Suppressor macrophage treated with lipopolysaccharide for 4 hours (primary cell): ENCODE results near the gene RNF213.
A peak's percentile ranks its signal among the peaks of the same experiment; 100 is the strongest.
"Not testable (repeated sequence)": the region's sequence is repeated elsewhere in the genome, so short reads cannot be mapped to it uniquely, and the experiment has no call there.

ENCODE experiments used
- DNase-seq: peaks from one replicate; pipeline ENCODE4 v3.0.0-alpha.2; 2020

The RNF213 gene

DNA sequence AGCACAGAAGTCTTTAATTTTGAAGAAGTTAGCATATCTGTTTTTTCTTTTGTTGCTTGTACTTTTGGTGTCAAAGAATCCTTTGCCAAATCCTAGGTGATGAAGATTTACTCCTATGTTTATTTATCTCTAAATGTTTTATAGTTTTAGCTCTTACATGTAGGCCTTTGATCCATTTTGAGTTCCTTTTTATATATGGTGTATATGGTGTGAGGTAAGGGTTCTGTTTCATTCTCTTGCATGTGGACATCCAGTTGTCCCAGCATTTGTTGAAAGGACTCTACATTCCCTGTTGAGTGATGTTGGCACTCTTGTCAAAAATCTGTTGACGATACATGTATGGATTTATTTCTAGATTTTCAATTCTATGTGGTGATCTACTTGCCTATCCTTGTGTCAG is 62.2 kb downstream of the RNF213 start:
- no peak for DNase-seq

DNA sequence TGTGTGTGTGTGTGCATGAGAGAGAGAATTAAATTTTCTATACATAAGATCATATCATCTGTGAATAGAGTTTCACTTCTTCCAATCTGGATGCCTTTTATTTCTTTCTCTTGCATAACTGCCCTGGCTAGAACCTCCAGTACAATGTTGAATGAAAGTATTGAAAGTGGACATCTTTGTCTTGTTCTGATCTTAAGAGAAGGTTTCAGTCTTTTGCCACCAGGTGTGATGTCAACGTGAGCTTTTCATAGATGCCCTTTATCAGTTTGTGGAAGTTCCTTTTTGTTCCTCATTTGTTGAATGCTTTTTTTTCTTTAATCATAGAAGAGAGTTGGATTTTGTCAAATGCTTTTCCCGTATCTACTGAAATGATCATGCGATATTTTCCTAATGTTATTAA is 63.3 kb downstream of the RNF213 start:
- no peak for DNase-seq

DNA sequence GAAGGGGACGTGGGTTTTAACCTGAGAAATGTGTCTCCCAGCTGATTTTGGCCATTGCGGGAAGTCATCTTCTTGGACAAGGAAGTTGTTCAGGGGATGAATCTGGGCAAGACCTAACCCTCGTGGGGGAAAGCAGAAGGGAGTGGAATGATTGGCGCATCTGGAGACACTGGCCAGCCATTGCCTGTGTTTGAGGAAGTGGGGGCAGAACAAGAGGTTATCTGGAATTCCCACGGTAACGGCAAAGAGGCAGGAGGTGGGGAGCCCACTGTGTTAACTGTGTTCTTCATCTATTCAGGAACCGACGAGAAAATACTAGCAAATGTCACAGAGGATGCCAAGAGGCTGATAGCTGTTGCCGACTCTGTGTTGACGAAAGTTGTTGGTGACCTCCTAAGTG is 66.9 kb downstream of the RNF213 start:
- peak; percentile 44 for DNase-seq

DNA sequence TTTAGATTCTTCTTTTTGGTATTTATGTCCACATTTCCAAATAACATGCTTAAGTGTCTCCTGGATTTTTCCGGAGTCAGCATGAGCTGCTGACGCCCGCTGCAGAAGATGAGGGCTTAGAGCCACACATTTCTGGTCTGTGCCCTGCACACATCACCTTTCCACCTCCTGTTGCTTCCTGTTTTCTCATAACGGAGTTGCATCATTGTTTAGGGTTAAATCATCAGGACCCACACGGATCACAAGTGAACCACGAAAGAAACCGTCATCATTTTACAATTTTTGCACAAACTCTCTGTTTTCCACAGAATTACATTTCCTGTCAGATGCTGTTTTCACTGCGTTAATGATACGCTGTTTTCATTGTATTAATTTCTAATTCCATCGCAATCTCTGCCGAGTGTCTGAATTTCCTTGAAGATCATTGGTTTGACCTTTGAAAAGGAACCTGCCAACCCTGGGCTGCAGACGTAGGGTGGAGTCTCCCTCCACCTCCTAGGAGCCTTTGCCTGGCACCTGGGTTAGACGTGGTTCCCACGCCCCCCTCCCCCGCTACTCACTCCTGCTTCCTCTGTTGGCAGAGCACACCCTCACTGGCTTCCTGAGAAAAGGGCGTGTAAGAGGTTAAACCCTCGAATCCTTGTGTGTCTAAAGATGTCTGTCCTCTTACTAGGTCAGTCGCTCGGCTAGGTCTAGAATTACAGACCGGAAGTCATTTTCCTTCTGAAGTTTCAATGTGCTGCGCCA is 68.2 kb downstream of the RNF213 start:
- peak; percentile 42 for DNase-seq

DNA sequence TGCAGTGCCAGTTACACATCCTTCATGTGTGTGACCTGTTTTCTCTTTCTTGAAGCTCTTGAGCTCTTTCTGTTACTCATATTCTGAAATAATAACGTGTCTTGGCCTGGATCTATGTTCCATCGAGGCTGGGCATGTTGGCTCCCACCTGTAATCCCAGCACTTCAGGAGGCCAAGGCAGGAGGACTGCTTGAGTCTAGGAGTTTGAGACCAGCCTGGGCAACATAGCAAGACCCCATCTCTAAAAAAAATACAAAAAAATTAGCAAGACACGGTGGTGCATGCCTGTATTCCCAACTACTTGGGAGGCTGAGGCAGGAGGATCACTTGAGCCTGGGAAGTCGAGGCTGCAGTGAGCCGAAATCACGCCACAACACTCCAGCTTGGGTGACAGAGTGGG is 68.8 kb downstream of the RNF213 start:
- not testable (repeated sequence) for DNase-seq

DNA sequence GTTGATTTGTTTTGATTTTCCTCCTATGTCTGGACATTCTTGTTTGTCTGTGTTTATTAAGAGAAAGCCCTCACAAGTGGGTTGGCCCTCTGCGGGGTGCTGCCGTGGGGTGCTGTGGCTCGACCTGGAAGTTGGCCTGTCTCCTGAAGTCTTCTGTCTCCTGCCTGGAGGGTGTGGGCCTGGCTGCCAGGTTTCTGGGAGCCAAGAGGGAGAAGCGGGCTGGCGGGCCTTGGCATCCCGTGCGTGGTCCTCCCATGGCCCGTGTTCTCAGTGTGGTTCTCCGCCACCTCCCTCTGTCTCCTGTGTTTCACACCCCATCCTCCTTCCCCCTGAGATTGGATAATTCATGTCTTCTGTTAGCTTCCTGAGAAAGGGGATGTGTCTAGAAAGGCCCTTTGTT is 69.6 kb downstream of the RNF213 start:
- DNase-seq = no peak

DNA sequence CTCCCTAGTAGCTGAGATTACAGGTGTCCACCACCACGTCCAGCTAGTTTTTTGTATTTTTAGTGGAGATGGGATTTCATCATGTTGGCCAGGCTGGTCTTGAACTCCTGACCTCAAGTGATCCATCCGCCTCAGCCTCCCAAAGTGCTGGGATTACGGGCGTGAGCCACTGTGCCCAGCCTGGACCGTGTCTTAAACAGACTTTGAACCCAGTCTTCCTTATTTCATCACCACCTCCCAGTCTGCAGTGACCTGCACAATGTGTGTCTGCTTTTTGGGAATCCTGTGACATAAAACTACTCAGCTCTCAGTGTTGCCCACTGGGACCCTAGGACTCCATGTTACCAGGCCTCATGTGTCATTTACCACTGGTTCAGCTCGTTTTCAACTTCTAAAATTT is 70.3 kb downstream of the RNF213 start:
- not testable (repeated sequence) for DNase-seq

DNA sequence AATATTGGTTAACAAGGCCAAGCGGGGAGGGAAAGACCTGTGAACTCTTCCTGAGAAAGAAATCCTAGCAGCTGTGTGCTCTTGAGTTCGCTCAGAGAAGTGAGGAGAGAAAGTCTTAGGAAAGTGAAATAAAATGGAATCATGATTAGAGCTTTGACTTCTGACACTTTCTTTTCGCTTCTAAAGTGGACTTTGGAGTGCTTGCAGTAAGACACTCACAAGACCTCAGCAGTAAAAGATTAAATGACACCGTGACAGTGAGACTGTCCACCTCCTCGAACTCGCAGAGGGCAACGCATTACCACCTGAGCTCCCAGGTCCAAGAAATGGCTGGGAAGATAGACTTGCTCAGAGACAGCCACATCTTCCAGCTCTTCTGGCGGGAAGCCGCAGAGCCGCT is 71.2 kb downstream of the RNF213 start:
- DNase-seq = no peak

DNA sequence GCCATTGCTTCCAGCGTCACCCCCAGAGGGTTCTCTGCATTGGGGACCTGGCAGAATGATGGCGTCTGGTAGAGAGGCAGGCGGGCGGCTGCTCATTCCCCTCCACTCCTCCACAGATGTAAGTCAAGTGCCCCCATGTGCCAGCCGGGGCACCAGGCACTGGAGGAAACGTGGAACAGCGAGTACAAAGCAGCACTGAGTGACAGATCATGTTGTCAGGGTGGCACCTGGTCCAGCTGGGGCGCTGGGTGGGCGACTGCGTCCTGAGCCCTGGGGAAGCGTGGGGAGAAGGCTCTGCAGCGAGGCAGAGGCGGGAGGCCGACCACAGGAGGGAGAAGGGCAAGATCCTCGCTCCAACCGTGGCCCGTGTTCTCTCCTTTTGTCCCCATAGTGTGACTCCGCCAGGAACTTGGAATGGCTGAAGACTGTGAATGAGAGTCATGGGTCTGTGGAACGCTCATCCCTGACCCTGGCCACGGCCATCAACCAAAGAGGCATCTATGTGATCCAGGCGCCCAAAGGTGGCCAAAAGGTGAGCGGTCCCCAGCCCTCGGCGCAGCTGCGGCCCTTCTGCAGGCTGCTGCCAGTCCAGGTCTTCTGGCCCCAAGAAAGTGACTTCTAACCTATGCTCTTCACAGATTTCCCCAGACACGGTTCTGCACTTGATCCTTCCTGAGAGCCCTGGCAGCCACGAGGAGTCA is 76.7 kb downstream of the RNF213 start:
- no peak for DNase-seq

DNA sequence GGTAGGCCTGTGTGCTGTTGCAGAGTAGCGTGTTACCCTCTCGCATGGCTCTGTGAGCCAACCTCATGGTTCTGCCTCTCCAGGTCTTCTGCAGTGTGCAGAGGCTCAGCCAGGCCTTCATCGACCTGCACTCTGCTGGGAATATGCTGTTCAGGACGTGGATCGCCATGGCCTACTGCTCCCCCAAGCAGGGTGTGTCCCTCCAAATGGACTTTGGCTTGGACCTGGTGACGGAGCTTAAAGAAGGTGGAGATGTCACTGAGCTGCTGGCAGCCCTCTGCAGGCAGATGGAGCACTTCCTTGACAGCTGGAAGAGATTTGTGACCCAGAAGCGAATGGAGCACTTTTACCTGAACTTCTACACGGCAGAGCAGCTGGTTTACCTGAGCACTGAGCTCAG is 78.5 kb downstream of the RNF213 start:
- no peak for DNase-seq

DNA sequence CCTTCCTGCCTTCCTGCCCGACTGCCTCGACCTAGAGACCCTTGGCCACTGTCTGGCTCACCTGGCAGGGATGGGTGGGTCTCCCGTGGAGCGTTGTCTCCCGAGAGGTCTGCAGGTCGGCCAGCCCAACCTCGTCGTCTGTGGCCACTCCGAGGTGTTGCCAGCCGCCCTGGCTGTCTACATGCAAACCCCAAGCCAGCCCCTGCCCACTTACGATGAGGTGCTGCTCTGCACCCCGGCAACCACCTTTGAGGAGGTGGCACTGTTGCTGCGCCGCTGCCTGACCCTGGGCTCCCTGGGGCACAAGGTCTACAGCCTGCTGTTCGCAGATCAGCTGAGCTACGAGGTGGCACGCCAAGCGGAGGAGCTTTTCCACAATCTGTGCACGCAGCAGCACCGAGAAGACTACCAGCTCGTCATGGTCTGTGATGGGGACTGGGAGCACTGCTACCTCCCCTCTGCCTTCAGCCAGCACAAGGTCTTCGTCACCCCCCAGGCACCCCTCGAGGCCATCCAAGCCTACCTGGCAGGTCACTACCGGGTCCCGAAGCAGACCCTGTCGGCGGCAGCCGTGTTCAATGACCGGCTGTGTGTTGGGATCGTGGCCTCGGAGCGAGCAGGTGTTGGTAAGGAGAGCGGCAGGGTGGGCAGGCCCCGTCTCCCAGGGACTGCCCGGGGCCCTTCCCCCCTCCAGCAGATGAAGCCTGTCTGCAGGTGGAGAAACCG is 79.2 kb downstream of the RNF213 start:
- no peak for DNase-seq

DNA sequence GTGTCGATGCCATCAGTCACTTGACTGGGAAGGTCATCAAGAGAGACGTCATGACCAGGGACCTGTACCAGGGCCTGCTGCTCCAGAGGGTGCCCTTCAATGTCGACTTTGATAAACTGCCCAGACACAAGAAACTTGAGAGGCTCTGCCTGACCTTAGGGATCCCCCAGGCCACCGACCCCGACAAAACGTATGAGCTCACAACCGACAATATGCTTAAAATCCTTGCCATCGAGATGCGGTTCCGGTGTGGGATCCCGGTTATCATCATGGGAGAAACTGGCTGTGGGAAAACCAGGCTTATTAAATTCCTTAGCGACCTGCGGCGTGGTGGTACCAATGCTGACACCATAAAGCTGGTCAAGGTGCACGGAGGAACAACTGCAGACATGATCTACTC is 84.7 kb downstream of the RNF213 start:
- no peak for DNase-seq

DNA sequence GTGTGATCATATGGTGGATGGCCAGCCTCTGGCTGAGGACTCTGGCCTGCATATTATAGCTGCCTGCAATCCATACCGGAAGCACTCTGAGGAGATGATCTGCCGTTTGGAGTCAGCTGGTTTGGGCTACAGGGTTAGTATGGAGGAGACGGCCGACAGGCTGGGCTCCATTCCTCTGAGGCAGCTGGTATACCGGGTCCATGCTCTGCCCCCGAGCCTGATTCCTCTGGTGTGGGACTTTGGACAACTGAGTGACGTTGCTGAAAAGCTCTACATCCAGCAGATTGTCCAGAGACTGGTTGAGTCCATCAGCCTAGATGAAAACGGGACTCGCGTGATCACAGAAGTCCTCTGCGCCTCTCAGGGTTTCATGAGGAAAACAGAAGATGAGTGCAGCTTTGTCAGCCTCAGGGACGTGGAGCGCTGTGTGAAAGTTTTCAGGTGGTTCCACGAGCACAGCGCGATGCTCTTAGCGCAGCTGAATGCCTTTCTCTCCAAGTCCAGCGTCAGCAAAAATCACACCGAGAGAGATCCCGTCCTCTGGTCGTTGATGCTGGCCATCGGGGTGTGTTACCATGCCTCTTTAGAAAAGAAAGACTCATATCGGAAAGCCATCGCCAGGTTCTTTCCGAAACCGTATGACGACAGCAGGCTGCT is 85.3 kb downstream of the RNF213 start:
- no peak for DNase-seq

DNA sequence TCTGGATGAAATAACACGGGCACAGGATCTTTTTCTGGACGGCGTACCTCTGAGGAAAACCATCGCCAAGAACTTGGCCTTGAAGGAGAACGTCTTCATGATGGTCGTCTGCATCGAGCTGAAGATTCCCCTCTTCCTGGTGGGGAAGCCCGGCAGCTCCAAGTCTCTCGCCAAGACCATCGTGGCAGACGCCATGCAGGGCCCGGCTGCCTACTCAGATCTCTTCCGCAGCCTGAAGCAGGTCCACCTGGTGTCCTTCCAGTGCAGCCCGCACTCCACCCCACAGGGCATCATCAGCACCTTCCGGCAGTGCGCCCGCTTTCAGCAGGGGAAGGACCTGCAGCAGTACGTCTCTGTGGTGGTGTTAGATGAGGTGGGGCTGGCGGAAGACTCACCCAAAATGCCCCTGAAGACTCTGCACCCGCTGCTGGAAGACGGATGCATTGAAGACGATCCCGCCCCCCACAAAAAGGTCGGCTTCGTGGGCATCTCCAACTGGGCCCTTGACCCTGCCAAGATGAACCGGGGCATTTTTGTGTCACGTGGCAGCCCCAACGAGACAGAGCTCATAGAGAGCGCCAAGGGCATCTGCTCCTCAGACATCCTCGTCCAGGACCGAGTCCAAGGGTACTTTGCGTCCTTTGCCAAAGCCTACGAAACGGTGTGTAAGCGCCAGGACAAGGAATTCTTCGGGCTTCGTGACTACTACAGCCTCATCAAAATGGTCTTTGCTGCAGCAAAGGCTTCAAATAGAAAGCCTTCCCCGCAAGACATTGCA is 86.0 kb downstream of the RNF213 start:
- no peak for DNase-seq

DNA sequence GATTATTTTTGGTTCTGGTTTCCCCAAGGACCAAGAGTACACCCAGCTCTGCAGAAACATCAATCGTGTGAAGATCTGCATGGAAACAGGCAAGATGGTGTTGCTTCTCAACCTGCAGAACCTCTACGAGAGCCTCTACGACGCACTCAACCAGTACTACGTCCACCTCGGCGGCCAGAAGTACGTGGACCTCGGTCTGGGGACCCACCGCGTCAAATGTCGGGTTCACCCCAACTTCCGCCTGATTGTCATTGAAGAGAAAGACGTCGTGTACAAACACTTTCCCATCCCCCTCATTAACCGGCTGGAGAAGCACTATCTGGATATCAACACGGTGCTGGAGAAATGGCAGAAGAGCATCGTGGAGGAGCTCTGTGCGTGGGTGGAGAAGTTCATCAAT is 86.9 kb downstream of the RNF213 start:
- no peak for DNase-seq

DNA sequence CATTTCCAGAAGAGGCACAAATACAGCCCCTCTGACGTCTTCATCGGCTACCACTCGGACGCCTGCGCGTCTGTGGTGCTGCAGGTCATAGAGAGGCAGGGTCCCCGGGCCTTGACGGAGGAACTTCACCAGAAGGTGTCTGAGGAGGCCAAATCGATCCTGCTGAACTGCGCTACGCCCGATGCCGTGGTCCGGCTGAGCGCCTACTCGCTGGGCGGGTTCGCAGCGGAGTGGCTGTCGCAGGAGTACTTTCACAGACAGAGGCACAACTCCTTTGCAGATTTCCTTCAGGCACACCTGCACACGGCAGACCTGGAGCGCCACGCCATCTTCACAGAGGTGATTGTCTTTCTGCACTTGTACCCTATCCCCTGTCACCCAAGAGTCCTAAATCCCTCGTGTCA is 87.3 kb downstream of the RNF213 start:
- no peak for DNase-seq

DNA sequence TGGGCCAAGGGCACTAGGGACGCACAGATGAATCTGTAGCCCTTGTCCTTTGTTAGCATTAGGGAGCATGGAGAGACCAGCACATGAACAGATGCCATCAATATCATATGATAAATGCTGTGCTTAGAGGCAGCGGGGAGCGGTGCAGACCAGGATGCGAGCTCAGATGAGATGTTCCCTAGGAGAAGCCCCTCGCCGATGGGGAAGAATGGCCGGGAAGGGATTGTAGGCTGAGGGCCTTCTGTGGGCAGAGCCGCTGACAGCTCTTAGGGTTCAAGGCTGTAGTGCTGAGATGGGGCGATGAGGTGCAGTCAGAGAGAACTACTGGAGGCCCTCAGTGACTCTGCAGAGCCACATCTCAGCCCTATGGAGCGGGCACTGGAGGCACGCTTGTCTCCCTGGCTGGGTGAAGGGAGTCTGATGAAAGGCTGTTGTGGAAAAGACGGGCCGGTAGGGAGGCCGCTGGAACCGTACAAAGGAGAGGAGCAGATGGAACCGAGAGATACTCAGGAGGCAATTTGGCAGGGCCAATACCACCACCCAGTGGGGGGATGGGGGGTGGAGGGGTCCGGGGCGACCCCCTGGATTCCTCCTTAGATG is 88.0 kb downstream of the RNF213 start:
- no peak for DNase-seq

DNA sequence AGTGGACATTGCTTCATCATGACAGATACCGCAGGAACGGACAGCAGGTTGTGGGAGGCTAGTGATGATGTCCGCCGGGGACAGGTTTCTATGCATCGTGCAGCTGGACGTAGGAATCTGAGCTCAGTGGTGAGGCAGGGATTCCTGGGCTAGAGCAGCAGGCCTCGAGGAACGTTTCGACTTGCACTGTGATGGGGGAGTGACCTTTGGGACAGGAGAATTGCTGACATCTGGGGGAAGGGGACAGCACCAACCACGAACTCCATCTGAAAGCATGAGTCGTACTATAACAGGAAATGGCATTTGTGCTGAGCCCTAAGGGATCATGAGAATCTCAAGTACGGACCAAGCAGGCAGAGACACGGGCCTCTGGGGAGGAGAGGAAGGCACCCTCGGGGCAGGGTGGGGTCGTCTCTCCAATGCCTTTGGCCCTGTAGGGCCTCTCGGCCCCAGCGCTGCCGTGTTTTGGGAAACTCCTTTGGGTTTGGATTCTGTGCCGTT is 88.5 kb downstream of the RNF213 start:
- peak; percentile 30 for DNase-seq

DNA sequence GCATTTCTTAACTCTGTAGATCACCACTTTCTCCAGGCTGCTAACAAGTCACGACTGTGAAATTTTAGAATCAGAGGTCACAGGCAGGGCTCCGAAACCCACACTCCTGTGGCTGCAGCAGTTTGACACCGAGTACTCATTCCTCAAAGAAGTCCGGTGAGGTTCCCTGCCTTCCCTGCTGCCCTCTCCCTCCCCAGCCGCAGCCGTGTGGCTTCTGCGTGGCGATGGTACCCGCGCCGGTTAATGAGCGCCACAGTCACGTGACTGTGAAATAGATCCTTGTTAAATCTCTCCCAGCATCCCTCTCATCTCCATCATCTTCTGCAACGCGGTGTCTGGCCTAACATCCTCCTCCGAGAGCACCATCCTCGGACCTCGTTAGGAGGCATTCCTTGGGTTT is 89.1 kb downstream of the RNF213 start:
- no peak for DNase-seq

DNA sequence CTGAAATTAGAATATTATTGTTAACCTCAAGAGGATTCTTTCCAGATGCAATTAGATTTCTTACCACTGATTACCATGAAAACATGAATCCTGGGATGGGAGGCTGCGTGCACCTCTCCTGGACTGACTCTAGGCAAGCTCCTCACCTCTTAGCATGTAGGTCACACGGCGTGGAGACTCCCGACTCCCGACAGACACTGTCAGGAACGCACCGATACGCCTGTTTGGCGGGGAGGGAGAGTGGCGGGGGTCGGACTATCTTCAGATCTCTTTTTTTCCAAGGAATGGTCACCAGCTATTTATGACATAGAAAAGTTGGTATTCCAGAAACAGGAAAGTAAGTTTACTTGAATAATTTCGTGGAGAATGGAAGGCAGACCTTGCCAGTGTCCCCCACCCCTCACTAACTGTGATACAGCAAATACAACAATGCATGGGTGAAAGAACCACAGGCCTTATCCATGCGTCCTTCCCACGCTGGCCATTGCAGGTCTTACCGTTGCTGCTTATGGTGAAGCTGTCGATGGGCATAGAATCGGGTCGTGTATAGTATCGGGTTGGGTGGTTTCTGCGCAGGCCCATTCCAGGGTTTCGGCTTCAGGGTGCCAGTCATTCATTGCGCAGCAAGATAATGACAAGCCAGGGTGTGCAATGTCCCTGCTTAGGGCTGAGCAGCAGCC is 91.7 kb downstream of the RNF213 start:
- no peak for DNase-seq

DNA sequence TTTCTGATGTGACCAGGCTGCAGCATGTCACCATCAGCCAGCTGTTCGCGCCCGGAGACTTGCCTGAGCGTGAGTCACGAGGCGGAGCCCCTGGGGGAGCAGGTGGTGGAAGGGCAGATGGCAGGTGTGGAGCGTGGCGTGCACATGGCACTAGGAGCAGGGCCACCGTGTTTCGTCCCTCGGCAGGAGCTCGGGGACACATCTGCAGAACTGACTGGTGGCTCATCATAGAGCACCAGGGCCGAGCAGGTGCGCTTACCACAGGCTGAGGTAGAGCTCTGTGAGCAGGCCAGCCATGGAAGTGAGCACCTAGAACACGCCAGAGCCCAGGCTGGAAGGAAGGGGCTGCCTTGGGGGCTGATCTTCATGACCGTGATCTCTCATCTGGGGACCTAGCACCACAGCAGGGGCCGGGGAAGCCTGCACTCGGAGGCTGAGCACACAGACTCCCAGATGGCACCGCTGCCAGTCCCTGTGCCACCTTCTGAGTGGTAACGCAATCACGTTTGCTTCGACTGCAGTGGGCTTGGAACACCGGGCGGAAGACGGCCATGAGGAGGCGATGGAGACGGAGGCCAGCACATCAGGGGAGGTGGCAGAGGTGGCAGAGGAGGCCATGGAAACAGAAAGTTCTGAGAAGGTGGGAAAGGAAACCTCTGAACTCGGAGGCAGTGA is 92.5 kb downstream of the RNF213 start:
- no peak for DNase-seq
